ENCODE measurements around the gene RPL18. TPM values are rescaled to one million over a fixed set of nuclear protein-coding genes. Genes with fewer than 3 reads are reported as not detected.
A peak's percentile ranks its signal among the peaks of the same experiment; 100 is the strongest.

RPL18 gene
- total RNA-seq, 1 donor from 2014 or later = 1,586 TPM

GRCh38 chr19:48625891-48626327, 6.9 kb upstream of the RPL18 start:
- H3K4me3 Mint-ChIP-seq = no peak overlapping the region
- no peaks in the 10 kb centered on the region for H3K9me3 Mint-ChIP-seq
- H3K27me3 Mint-ChIP-seq (ENCODE audit: low read depth) = no peaks in the 10 kb centered on the region
- TF ChIP-seq CTCF (IDR thresholded peaks at IDR 0.05; ENCODE audit: unreplicated experiment) = no peak
- peaks cover 42% of the 10 kb centered on the region for H3K4me1 Mint-ChIP-seq
- DNase-seq (ENCODE audit: low spot score in 2 of 2, unreplicated experiment in 2 of 2) = no peak
- no peaks in the 10 kb centered on the region for H3K36me3 Mint-ChIP-seq
- H3K27ac Mint-ChIP-seq = no peak overlapping the region

GRCh38 chr19:48624791-48625723, 6.1 kb upstream of the RPL18 start:
- Mint-ChIP-seq H3K27ac (peak overlapping the region; percentile 79), H3K9me3 (no peaks in the 10 kb centered on the region), H3K27me3 (ENCODE audit: low read depth) (no peaks in the 10 kb centered on the region), H3K36me3 (no peaks in the 10 kb centered on the region), H3K4me1 (peaks cover 34% of the 10 kb centered on the region), H3K4me3 (peak overlapping the region; percentile 76)
- no peak for TF ChIP-seq CTCF (IDR thresholded peaks at IDR 0.05; ENCODE audit: unreplicated experiment)
- no peak for DNase-seq (ENCODE audit: low spot score in 2 of 2, unreplicated experiment in 2 of 2)

- no peaks in the 10 kb centered on the region for H3K27me3 Mint-ChIP-seq (ENCODE audit: low read depth)
- peak overlapping the region; percentile 76 for H3K4me3 Mint-ChIP-seq
- H3K36me3 Mint-ChIP-seq = no peaks in the 10 kb centered on the region
- no peak for TF ChIP-seq CTCF (IDR thresholded peaks at IDR 0.05; ENCODE audit: unreplicated experiment)
- peak overlapping the region; percentile 97 for H3K27ac Mint-ChIP-seq
- peaks cover 35% of the 10 kb centered on the region for H3K4me1 Mint-ChIP-seq
- no peaks in the 10 kb centered on the region for H3K9me3 Mint-ChIP-seq
- peak; percentile 96 to 98 for DNase-seq (ENCODE audit: low spot score in 2 of 2, unreplicated experiment in 2 of 2)
Observed at GRCh38 chr19:48624067-48624594, 5.2 kb upstream of the RPL18 start.

- no peak for TF ChIP-seq CTCF (IDR thresholded peaks at IDR 0.05; ENCODE audit: unreplicated experiment)
- H3K36me3 Mint-ChIP-seq = no peaks in the 10 kb centered on the region
- no peak for DNase-seq (ENCODE audit: low spot score in 2 of 2, unreplicated experiment in 2 of 2)
- peaks cover 36% of the 10 kb centered on the region for H3K4me1 Mint-ChIP-seq
- H3K9me3 Mint-ChIP-seq = no peaks in the 10 kb centered on the region
- H3K27me3 Mint-ChIP-seq (ENCODE audit: low read depth) = no peaks in the 10 kb centered on the region
- H3K4me3 Mint-ChIP-seq = peak overlapping the region; percentile 76
- peak overlapping the region; percentile 97 for H3K27ac Mint-ChIP-seq
Observed at GRCh38 chr19:48623556-48624066, 4.6 kb upstream of the RPL18 start.

GRCh38 chr19:48619692-48620585, 961 bp upstream of the RPL18 start:
- H3K27me3 Mint-ChIP-seq (ENCODE audit: low read depth) = no peaks in the 10 kb centered on the region
- H3K4me3 Mint-ChIP-seq = peak overlapping the region; percentile 99
- H3K4me1 Mint-ChIP-seq = peaks cover 57% of the 10 kb centered on the region
- no peaks in the 10 kb centered on the region for H3K9me3 Mint-ChIP-seq
- no peak for DNase-seq (ENCODE audit: low spot score in 2 of 2, unreplicated experiment in 2 of 2)
- H3K36me3 Mint-ChIP-seq = peaks cover 5% of the 10 kb centered on the region
- peak overlapping the region; percentile 99 for H3K27ac Mint-ChIP-seq
- no peak for TF ChIP-seq CTCF (IDR thresholded peaks at IDR 0.05; ENCODE audit: unreplicated experiment)
